Measurements from ENCODE around the gene CFAP90. TPM values are rescaled to one million over a fixed set of nuclear protein-coding genes. Genes with fewer than 3 reads are reported as not detected.
A peak's percentile ranks its signal among the peaks of the same experiment; 100 is the strongest.

The CFAP90 gene
- total and polyA plus RNA-seq, 12 donors = 0.03 to 0.26 TPM; not detected in 10

GRCh38 chr5:7894439-7894838 is 43.5 kb upstream of the CFAP90 start:
- Histone ChIP-seq H3K27me3 (no peaks in the 10 kb centered on the region), H3K36me3 (peaks cover 0 to 100% (median 74%) of the 10 kb centered on the region in 9 donors), H3K27ac (no peak overlapping the region), H3K9me3 (no peaks in the 10 kb centered on the region), H3K4me3 (no peak overlapping the region), H3K4me1 (no peaks in the 10 kb centered on the region)
- no peak for ATAC-seq
- no peak for DNase-seq
- intact Hi-C loops (cut with DNase I) = no loop called here
- TF ChIP-seq CTCF (IDR thresholded peaks at IDR 0.05) = no peak
- 67 to 73% methylated on average over 5 of the region's 5 CpGs for WGBS, 2 donors

- H3K27ac ChIP-seq = no peak overlapping the region
- H3K36me3 ChIP-seq = peaks cover 0 to 97% (median 56%) of the 10 kb centered on the region in 9 donors
- no peaks in the 10 kb centered on the region for H3K4me1 ChIP-seq
- H3K9me3 ChIP-seq = no peaks in the 10 kb centered on the region
- ATAC-seq = no peak
- 95 to 97% methylated on average over 9 of the region's 9 CpGs for whole genome bisulfite sequencing, 2 donors
- H3K4me3 ChIP-seq = no peak overlapping the region
- intact Hi-C loops (cut with DNase I) = no loop called here
- H3K27me3 ChIP-seq = no peaks in the 10 kb centered on the region
- DNase-seq = no peak
- no peak for TF ChIP-seq CTCF (IDR thresholded peaks at IDR 0.05)
Observed at GRCh38 chr5:7888901-7889300, 38.0 kb upstream of the CFAP90 start.

GRCh38 chr5:7886849-7887475 is 36.0 kb upstream of the CFAP90 start:
- WGBS, 2 donors = 75 to 79% methylated on average over 7 of the region's 7 CpGs
- intact Hi-C loops (cut with DNase I) = no loop called here
- Histone ChIP-seq H3K36me3 (peaks cover 0 to 97% (median 51%) of the 10 kb centered on the region in 9 donors), H3K27me3 (no peaks in the 10 kb centered on the region), H3K27ac (no peak overlapping the region), H3K4me3 (no peak overlapping the region), H3K4me1 (no peaks in the 10 kb centered on the region), H3K9me3 (no peaks in the 10 kb centered on the region)
- peak; percentile 12 to 60 (median 50) for TF ChIP-seq CTCF (IDR thresholded peaks at IDR 0.05)
- ATAC-seq (no peak), DNase-seq (no peak)

- Histone ChIP-seq H3K4me1 (no peaks in the 10 kb centered on the region), H3K27ac (no peak overlapping the region), H3K4me3 (no peak overlapping the region), H3K27me3 (no peaks in the 10 kb centered on the region), H3K36me3 (peaks cover 0 to 97% (median 45%) of the 10 kb centered on the region in 9 donors), H3K9me3 (no peaks in the 10 kb centered on the region)
- ATAC-seq (peak in 2 of 8 donors; percentile 75 to 85), DNase-seq (peak in 1 of 2 donors; percentile 16)
- TF ChIP-seq CTCF (IDR thresholded peaks at IDR 0.05) = no peak
- 73 to 78% methylated on average over 5 of the region's 5 CpGs for WGBS, 2 donors
- intact Hi-C loops (cut with DNase I) = no loop called here
Observed at GRCh38 chr5:7884491-7885267, 33.7 kb upstream of the CFAP90 start.

Measured in heart right ventricle (tissue), 16 donors.